Heart left ventricle (tissue), 13 donors: ENCODE results near the gene CACNA1S.

ENCODE experiments used
- POLR2A ChIP-seq, 2 donors: fragments of 450-650 bp; IDR thresholded peaks; one replicate each; pipeline ENCODE4 v1.6.1; 2017; ENCODE audit warnings: antibody characterized with exemption in 2 of 2, mild to moderate bottlenecking in 2 of 2, moderate library complexity in 2 of 2
- TF ChIP-seq, protein P1 (sequence below), 12 donors: fragments of 200-600 bp; sonication (generic) in 4 of 12; IDR thresholded peaks; one replicate each; pipeline versions ENCODE4 v1.5.0 to v1.8.0; 2018 to 2022; ENCODE audit warnings: antibody characterized with exemption in 12 of 12, mild to moderate bottlenecking in 5 of 12
- donor health status: ischemic (EF 13 %, LVEDD 7.1; RV severe dilation, severe dysfunction).
- donor health status: DM: no; HTN: yes; CAD: no.
- donor health status: DM: no; HTN: no; CAD: no.
- donor health status: ischemic (EF 25% LVEDD 6.9; RV normal size, moderate dysfunction).
- donor health status: ischemic (EF 25% LVEDD 5.7; RV mildly dilated, moderate dysfunction).
- donor health status: ischemic (EF 35%, LVEDD 5.7; RV mildly dilated, moderate dysfunction).
- donor health status: nonischemic (EF 11% LVEDD 7.7; RV severe dilation, severe dysfunction).
- donor health status: DM: yes; HTN: yes; CAD: no.
- donor health status: PGD.
- donor health status: ischemic (EF 29% LVEDD 5.4; RV normal size, mild dysfunction).
- donor health status: nonischemic (EF 23%, LVEDD 6.1; RV moderate dilation, normal function).

DNA sequence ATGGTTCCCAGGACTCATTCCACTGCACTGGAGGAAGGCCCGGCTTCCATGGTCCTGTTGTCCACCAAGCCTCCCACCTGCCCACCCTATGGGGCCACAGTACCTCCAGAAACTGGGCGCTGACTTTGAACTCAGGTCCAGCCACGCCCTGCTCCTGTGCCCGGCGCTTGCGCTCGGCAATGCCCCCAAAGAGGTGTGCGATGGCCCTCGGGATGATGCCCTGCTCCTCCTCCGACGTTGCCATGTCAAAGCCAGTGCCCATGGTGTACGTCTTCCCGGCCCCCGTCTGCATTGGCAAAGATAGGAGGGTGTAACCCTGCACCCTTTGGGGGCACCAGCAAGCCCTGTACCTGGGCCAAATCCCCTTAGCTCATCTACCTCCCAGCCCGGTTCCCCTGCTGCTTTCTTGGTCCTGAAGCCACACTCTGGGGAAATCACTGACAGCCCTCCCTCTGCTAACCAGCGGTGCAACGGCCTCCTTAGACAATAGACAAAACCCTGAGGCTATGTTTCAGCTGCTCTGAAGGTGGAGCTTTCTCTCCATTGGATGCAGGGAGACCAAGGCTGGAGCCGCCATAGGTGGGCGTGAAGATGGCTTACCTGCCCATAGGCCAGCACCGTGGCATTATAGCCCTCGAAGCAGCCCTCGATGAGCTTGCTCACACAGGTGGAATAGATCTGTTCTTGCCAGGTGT lies 103.4 kb downstream of the CACNA1S start:
- TF ChIP-seq, protein P1, sequence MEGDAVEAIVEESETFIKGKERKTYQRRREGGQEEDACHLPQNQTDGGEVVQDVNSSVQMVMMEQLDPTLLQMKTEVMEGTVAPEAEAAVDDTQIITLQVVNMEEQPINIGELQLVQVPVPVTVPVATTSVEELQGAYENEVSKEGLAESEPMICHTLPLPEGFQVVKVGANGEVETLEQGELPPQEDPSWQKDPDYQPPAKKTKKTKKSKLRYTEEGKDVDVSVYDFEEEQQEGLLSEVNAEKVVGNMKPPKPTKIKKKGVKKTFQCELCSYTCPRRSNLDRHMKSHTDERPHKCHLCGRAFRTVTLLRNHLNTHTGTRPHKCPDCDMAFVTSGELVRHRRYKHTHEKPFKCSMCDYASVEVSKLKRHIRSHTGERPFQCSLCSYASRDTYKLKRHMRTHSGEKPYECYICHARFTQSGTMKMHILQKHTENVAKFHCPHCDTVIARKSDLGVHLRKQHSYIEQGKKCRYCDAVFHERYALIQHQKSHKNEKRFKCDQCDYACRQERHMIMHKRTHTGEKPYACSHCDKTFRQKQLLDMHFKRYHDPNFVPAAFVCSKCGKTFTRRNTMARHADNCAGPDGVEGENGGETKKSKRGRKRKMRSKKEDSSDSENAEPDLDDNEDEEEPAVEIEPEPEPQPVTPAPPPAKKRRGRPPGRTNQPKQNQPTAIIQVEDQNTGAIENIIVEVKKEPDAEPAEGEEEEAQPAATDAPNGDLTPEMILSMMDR (IDR thresholded peaks at IDR 0.05) = no peak
- no peak for TF ChIP-seq POLR2A (IDR thresholded peaks at IDR 0.05)
